ENCODE results near the gene CCL1. TPM values are rescaled to one million over a fixed set of nuclear protein-coding genes. Genes with fewer than 3 reads are reported as not detected.
"Not testable (repeated sequence)": the region's sequence is repeated elsewhere in the genome, so short reads cannot be mapped to it uniquely, and the experiment has no call there.

Gene CCL1
- total RNA-seq, 1 experiment from 2014 or later: not detected

GRCh38 chr17:34360601-34361270 is 2.3 kb downstream of the CCL1 start:
- DNase-seq (ENCODE audit: low spot score): no peak

GRCh38 chr17:34358631-34359030 is 4.4 kb downstream of the CCL1 start:
- no peak for DNase-seq (ENCODE audit: low spot score)

DNA sequence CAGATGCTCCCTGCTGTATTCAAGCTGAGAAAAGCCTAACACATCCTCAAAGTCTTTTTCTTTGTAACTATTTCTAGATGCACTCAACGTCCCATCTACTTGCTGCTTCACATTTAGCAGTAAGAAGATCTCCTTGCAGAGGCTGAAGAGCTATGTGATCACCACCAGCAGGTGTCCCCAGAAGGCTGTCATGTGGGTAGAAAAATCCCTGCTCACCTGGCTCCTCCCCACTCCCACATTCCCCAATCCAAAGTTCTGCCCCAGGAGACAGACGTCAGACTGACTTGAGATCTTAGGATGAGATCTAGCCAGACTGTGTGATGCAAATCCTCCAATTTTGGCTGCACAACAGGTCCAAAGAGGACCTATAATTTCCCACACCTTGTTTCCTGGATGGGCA is 5.6 kb downstream of the CCL1 start:
- no peak for DNase-seq (ENCODE audit: low spot score)

GRCh38 chr17:34356194-34356593 is 6.8 kb downstream of the CCL1 start, which contains the start of gene CCL13:
TSS of gene CCL13 (plus strand) at chr17:34356480. CDS start at chr17:34356527, 47 bp downstream.
- DNase-seq (ENCODE audit: low spot score): no peak

DNA sequence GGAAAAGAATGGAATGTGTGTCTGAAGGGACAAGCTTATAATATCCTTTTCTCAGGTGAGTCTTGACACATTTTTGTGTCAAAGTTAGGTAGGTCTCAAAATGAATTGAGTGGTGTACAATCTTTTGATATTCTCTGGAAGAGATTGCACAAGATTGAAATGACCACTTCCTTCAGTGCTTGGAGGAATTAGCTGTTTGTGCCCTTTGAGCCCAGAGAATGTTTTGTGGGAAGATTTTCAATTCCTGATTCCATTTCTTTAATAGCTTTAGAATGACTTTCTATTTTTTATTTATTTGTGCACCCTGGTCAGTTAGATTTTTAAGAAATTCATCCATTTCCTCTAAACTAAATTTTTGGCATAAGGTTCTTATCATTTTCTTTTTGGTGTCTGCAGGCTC is 8.4 kb downstream of the CCL1 start:
- no peak for DNase-seq (ENCODE audit: low spot score)

GRCh38 chr17:34352191-34352590 is 10.8 kb downstream of the CCL1 start:
- DNase-seq (ENCODE audit: low spot score): no peak

GRCh38 chr17:34351096-34351495 is 11.9 kb downstream of the CCL1 start:
- DNase-seq (ENCODE audit: low spot score): no peak

DNA sequence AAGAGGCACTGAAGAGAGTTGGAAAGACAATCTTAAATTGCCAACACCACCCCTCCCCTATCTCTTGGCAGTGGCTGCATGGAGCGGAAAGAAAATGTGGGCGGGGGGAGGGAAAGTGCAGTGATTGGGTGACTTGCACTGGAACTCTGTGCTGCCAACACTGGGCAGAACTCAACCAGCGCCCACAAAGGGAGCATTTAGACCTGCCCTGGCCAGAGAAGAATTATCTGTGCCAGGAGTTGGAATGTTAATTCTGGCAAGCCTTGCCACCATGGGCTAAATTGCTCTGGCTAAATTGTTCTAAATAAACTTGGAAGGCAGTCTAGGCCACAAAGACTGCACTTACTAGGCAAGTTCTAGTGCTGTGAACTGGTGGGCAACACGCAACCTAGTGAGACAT is 13.3 kb downstream of the CCL1 start:
- DNase-seq (ENCODE audit: low spot score): no peak

GRCh38 chr17:34347063-34347462 is 16.0 kb downstream of the CCL1 start:
- no peak for DNase-seq (ENCODE audit: low spot score)

DNA sequence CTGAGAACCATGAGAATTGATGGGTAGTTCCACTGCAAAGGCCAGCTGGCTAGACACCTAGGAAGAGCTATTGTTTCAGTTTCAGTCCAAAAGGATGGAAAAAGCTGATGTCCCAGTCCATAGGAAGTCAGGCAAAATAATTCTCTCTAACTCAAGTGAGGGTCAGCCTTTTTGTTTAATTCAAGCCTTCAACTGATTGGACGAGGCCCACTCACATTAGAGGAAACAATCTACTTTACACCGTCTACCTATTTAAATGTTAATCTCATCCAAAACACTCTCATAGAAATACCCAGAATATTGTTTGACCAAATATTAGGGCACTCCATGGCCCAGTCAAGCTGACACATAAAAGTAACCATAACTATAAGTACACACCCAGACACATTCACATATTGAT is 21.1 kb downstream of the CCL1 start:
- DNase-seq (ENCODE audit: low spot score): no peak

- DNase-seq (ENCODE audit: low spot score): no peak
These were observed 23.8 kb downstream of the CCL1 start for GRCh38 chr17:34339138-34339770.

- no peak for DNase-seq (ENCODE audit: low spot score)
These were observed 25.3 kb downstream of the CCL1 start for GRCh38 chr17:34337701-34338100.

DNA sequence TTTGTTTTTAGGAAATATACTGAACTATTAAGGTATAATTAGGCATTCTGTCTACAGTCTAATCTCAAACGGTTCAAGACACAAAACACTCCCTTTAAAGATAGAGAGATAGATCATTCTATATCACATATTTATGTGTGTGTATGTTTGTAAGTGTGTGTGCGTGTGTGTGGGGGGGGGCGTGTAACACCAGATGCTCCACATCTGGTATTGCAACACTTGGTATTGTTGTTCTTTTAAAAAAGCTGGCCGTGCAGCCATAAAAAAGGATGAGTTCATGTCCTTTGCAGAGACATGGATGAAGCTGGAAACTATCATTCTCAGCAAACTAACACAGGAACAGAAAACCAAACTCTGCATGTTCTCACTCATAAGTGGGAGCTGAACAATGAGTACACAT is 35.5 kb downstream of the CCL1 start:
- not testable (repeated sequence) for DNase-seq (ENCODE audit: low spot score)

DNA sequence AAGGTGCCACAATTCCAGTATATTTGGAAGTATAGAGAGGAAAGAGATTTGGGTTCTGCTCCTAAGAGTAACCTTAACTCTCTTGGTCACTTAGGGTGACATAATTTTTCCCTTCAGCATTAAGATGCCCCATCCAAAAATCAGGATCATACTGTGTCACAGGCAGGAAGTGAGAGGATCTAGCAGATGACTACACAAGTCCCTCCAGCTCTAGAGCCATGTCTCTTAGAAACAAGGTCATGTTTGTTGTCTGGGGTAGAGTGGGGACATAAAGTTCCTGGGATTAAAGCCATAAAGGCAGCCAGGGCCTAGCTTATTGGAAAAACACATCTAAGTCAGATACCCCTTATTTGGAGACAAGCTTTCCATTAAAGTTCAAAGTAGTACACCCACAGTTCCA is 41.1 kb downstream of the CCL1 start:
- no peak for DNase-seq (ENCODE audit: low spot score)

DNA sequence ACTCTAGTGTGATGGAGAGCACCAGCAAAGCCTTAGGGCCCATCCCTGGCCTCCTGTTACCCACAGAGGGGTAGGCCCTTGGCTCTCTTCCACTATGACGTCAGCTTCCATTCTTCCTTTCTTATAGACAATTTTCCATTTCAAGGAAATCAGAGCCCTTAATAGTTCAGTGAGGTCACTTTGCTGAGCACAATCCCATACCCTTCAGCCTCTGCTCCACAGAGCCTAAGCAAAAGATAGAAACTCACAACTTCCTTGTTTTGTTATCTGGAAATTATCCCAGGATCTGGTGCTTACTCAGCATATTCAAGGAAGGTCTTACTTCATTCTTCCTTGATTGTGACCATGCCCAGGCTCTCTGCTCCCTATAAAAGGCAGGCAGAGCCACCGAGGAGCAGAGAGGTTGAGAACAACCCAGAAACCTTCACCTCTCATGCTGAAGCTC is 44.0 kb downstream of the CCL1 start, which contains the start of gene CCL8:
Gene CCL8, plus strand, starts transcription at position 397 of the 445 bp plus-strand sequence. CDS start 67 bp downstream, outside the sequence.
- DNase-seq (ENCODE audit: low spot score): no peak

DNA sequence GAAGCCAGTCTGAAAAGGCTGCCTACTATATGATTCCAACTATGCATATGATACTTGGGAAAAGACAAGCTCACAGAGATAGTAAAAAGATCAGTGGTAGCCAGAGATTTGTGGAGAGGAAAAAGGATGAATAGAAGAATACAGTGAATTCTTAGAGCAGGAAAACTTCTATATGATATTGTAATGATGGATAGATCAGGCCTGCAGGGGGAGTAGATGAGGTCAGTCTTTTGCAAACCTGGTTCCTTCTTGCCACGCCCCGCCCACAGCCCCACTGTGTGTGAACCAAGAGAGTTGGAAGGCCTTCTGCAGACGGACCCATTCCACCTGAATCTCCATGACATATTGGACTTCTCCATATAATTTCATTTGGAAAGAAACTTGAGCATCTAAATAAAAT is 44.6 kb downstream of the CCL1 start:
- no peak for DNase-seq (ENCODE audit: low spot score)

- DNase-seq (ENCODE audit: low spot score): no peak
These were observed 48.8 kb downstream of the CCL1 start for GRCh38 chr17:34314279-34314678.

GRCh38 chr17:34313164-34313563 is 49.9 kb downstream of the CCL1 start:
- DNase-seq (ENCODE audit: low spot score): no peak

- DNase-seq (ENCODE audit: low spot score): no peak
These were observed 51.0 kb downstream of the CCL1 start for GRCh38 chr17:34312080-34312479.

DNA sequence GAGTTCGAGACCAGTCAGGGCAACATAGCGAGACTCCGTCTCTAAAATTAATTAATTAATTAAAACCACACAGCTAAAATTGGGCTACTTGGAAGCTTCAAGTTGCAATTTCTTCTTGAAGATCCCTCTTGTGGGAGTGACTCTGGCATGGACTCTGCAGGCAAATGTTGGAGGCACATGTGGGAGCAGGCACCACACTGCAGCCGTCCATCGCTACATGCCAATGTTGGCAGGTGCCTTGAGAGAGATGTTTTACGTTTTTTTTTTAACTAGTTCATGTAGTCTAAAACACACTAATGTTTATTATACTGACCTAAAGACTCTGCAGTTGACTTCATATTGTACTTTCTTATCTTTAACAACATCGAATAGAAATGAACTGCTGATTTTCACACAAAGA is 51.7 kb downstream of the CCL1 start:
- no peak for DNase-seq (ENCODE audit: low spot score)
